Activated CD4-positive, alpha-beta T cell treated with anti-CD3 and anti-CD28 coated beads, Interleukin-2, amount 50 U/mL, for 1 hour (primary cell): ENCODE results near the gene TRIM49D2.
"Not testable (repeated sequence)": the region's sequence is repeated elsewhere in the genome, so short reads cannot be mapped to it uniquely, and the experiment has no call there.

Experiments
- DNase-seq: peaks from one replicate; pipeline ENCODE4 v3.0.0-alpha.2; 2020

Gene TRIM49D2, protein sequence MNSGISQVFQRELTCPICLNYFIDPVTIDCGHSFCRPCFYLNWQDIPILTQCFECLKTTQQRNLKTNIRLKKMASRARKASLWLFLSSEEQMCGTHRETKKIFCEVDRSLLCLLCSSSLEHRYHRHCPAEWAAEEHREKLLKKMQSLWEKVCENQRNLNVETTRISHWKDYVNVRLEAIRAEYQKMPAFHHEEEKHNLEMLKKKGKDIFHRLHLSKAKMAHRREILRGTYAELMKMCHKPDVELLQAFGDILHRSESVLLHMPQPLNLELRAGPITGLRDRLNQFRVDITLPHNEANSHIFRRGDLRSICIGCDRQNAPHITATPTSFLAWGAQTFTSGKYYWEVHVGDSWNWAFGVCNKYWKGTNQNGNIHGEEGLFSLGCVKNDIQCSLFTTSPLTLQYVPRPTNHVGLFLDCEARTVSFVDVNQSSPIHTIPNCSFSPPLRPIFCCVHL

GRCh38 chr11:89923764-89924163, at the start of gene TRIM49D2:
TRIM49D2 (plus strand) TSS chr11:89924064; CDS start chr11:89926762, 2,698 bp downstream.
- not testable (repeated sequence) for DNase-seq

GRCh38 chr11:89877511-89877910, 46.4 kb upstream of the TRIM49D2 start:
- DNase-seq: not testable (repeated sequence)

DNA sequence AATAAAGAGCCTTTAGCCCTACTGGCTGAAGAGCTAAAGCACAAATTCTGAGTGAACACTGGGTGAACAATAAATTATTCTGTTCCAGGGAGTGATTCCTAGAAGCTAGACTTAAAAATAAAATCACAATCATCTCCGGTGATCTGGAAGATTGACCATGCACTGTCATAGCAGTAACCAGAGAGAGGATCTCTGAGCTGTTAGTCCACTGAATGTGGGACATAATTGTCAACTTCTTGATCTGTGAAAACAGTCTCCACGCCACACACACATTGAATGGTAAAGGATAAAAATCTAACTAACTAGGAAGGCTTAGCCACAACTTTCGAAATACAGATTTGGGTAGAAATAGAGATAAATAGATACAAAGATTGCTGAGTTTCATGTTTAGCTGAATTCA, 30.6 kb upstream of the TRIM49D2 start:
- not testable (repeated sequence) for DNase-seq

GRCh38 chr11:89900809-89901208, 23.1 kb upstream of the TRIM49D2 start:
- not testable (repeated sequence) for DNase-seq

DNA sequence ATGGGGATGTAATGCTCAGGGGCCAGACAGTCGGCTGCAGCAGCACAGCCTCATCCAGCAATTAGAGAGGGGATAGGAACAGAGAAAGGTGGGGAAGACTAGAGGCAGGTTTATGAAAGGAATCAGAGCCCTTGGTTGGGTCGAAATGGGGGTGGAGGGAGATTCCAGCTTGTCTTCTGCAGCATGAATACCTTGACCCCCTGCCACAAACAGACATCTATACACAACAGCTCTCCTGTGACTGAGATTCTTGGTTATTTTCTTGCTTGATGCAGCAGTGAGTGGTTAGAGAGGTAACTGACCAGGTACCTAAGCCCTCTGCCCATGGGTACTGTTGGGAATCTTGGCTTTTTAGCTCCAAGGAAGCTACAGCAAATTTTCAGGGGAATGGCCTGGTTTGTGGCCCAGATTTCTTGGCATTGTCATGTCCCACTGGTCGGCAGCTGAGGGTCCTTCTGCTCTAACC, 1.6 kb upstream of the TRIM49D2 start, which contains the start of gene TRIM49D1:
Gene TRIM49D1 (minus strand): TSS at position 51 of the 466 bp plus-strand sequence. CDS start 4,535 bp downstream, outside the sequence.
- DNase-seq: no peak

- DNase-seq: not testable (repeated sequence)
Observed at GRCh38 chr11:89960833-89961232, 37.0 kb downstream of the TRIM49D2 start.

- DNase-seq: not testable (repeated sequence)
Observed at GRCh38 chr11:89965737-89966136, 41.9 kb downstream of the TRIM49D2 start, which contains the start of gene TRIM64. TRIM64 (plus strand) TSS chr11:89966037; CDS start chr11:89968504, 2,467 bp downstream.
